RPMI7951 (cell line): Measurements from ENCODE around the gene ATP1B2. TPM values are rescaled to one million over a fixed set of nuclear protein-coding genes. Genes with fewer than 3 reads are reported as not detected.
"Not testable (repeated sequence)": the region's sequence is repeated elsewhere in the genome, so short reads cannot be mapped to it uniquely, and the experiment has no call there.

Experiments used
- DNase-seq: peaks from one replicate; pipeline ENCODE4 v3.0.0-alpha.2; 2012; ENCODE audit warnings: low read depth
- total RNA-seq: library from RNA; depleted of rRNA; stranded (reverse); fragments of >200 nt; shearing (Covaris generic); gene quantifications from 2 replicates; pipeline ENCODE4 v1.2.3, GENCODE V29; 2014; rRNA removed

ATP1B2 gene, protein sequence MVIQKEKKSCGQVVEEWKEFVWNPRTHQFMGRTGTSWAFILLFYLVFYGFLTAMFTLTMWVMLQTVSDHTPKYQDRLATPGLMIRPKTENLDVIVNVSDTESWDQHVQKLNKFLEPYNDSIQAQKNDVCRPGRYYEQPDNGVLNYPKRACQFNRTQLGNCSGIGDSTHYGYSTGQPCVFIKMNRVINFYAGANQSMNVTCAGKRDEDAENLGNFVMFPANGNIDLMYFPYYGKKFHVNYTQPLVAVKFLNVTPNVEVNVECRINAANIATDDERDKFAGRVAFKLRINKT
- not detected in 2 replicates for total RNA-seq

DNA sequence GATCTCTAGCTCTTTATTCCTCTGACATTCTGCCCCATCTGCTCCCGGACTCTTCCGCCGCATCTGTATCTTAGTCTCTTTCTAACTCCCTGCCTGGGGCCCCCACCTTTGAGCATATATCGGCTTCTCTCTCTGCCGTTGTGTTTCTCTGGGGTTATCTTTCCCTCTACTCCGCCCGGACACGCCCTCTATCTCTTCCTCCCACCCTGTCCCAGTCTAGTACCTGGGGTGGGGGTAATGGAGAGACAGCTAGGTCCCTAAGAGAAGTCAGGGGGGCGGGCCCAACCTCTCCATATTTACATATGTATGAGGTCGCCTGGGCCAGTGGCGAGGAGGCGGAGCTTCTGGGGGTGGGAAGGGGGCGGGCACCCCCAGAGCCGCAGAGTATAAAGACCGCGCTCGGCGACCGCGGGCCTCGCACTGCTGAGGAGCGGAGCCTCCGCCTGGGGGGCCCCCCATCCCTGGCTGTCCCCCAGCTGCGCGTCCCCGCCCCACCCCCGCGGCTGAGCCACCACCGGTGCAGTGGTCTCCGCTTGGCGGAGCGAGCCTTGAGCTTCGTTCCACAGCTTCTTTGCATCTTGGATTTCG is at the start of gene ATP1B2:
ATP1B2 (plus strand) TSS at position 418 of the 588 bp plus-strand sequence. CDS start 593 bp downstream, outside the sequence.
- peak; percentile 32 for DNase-seq

GRCh38 chr17:7606280-7606679 is 44.4 kb upstream of the ATP1B2 start:
- no peak for DNase-seq

GRCh38 chr17:7610641-7611040 is 40.1 kb upstream of the ATP1B2 start:
- no peak for DNase-seq

GRCh38 chr17:7611635-7612293 is 39.0 kb upstream of the ATP1B2 start:
- DNase-seq, result no peak

GRCh38 chr17:7612294-7612640 is 38.5 kb upstream of the ATP1B2 start:
- no peak for DNase-seq

- peak; percentile 53 for DNase-seq
Measured at GRCh38 chr17:7613769-7614424, 36.8 kb upstream of the ATP1B2 start.

- DNase-seq, result peak; percentile 98
Measured at GRCh38 chr17:7614425-7615264, 36.1 kb upstream of the ATP1B2 start, which contains the start of gene FXR2. Gene FXR2 (minus strand): TSS chr17:7614897. CDS start chr17:7614532, 365 bp downstream.

GRCh38 chr17:7615265-7615747 is 35.4 kb upstream of the ATP1B2 start:
- no peak for DNase-seq

DNA sequence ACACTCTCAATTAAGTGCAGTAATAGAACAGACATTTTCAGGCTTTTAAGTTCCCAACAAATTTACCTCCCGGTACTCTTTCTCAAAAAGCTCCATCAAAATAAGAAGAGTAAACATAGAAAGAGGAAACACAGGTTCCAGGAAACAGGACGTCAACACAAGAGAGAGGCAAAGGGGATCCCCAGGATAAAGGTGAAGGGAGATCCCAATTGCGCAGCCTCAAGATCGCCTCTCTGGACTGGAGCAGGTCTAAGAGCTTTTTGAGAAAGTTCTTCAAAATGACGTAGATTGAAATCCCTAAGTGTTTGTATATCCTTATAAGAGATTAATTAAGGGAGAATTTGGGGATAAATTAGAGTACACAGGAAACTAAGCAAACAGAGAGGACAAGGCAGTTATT is 32.1 kb upstream of the ATP1B2 start:
- no peak for DNase-seq

- DNase-seq, result no peak
Measured at GRCh38 chr17:7620835-7621234, 29.9 kb upstream of the ATP1B2 start.

DNA sequence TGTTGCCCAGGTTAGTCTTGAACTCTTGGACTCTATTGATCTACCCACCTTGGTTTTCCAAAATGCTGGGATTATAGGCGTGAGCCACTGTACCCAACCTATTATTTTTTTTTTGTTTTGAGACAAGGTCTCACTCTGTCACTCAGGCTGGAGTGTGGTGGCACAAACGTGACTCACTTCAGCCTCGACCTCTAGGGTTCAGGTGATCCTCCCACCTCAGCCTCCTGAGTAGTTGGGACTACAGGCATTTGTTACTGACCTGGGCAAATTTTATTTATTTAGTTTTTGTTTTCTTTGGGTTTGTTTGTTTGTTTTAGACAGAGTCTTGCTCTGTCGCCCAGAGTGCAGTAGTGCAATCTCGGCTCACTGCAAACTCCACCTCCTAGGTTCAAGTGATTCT is 27.1 kb upstream of the ATP1B2 start:
- no peak for DNase-seq

GRCh38 chr17:7625749-7626148 is 25.0 kb upstream of the ATP1B2 start:
- not testable (repeated sequence) for DNase-seq

GRCh38 chr17:7626307-7626706 is 24.4 kb upstream of the ATP1B2 start:
- DNase-seq, result no peak

DNA sequence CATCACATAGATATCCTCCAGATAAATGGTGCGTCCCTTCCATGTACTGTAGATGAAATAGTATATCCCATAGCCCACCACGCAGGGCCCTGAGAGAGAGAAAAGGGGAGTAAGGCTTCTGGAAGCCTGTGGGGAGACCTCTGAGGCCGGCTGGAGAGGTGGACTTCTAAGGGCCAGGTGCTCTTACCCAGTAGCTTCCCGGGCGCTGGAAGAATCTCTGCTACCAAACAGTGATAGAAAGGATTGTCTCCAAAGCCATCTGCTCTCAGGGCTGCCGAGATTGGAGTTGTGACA is 23.8 kb upstream of the ATP1B2 start:
- no peak for DNase-seq

- DNase-seq, result peak; percentile 90
Measured at GRCh38 chr17:7627250-7628121, 23.2 kb upstream of the ATP1B2 start, which contains the start of gene SAT2. Gene SAT2 (minus strand): TSS chr17:7627821. CDS start chr17:7627635, 186 bp downstream.

GRCh38 chr17:7629939-7630571 is 20.7 kb upstream of the ATP1B2 start, which contains the start of gene SHBG:
Gene SHBG (plus strand): TSS chr17:7630135. CDS start chr17:7630173, 38 bp downstream.
- DNase-seq, result no peak

- no peak for DNase-seq
Measured at GRCh38 chr17:7631398-7632380, 19.0 kb upstream of the ATP1B2 start.

DNA sequence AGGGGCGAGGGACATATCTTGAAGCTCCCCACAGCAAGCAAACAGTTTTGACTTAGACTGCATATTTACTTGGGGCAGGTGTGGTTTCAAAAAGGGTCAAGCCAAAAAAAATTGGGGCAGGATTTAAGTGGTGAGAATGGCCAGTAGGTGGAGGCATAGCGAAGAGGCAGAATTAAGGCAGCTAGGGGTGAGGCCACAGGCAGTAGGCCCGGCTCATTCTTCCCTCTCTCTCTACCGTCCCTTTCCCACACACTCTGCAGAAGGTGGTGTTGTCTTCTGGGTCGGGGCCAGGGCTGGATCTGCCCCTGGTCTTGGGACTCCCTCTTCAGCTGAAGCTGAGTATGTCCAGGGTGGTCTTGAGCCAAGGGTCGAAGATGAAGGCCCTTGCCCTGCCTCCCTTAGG is 18.2 kb upstream of the ATP1B2 start:
- peak; percentile 32 for DNase-seq

DNA sequence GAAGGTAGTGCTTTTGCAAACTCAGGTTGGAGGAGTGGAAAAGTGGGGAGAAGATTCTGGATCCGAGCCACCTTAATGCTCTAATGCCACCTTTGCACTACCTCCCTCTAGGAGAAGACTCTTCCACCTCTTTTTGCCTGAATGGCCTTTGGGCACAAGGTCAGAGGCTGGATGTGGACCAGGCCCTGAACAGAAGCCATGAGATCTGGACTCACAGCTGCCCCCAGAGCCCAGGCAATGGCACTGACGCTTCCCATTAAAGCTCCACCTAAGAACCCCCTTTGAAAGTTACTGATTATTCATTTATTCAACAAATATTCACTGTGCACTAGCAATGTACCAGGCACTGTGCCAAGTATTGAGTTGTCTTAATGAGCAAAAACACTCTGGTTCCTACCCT is 17.6 kb upstream of the ATP1B2 start:
- no peak for DNase-seq
